Natural killer cell (primary cell): ENCODE results near the gene CEP104. TPM values are rescaled to one million over a fixed set of nuclear protein-coding genes. Genes with fewer than 3 reads are reported as not detected.
"Not testable (repeated sequence)": the region's sequence is repeated elsewhere in the genome, so short reads cannot be mapped to it uniquely, and the experiment has no call there.

ENCODE experiments used
- ATAC-seq, 3 donors: fragments of 150-1000 bp in 2 of 3; fragments of 200-7000 bp in 1 of 3; cut with Tn5 transposase; 1 replicate in 1 of 3; 2 replicates in 2 of 3; pipeline ENCODE4 v1.10.0; 2021; ENCODE audit warnings: mild to moderate bottlenecking in 2 of 3, moderate library complexity in 2 of 3
- DNase-seq, 2 donors: peaks; one replicate each; pipeline versions ENCODE4 v3.0.0 to v3.0.0-alpha.2; 2013 to 2021; ENCODE audit warnings: mixed read lengths in 1 of 2
- H3K27ac ChIP-seq: one replicate; pipeline ENCODE4 v1.5.1; 2013; ENCODE audit warnings: mild to moderate bottlenecking, low read length
- H3K27me3 ChIP-seq: one replicate; pipeline ENCODE4 v1.6.1; 2013; ENCODE audit warnings: low read length; ENCODE audit not compliant: control insufficient read depth, insufficient read depth
- H3K36me3 ChIP-seq: one replicate; pipeline ENCODE4 v1.6.1; 2013; ENCODE audit warnings: low read length; ENCODE audit not compliant: control insufficient read depth, insufficient read depth
- H3K4me1 ChIP-seq: one replicate; pipeline ENCODE4 v1.6.1; 2013; ENCODE audit warnings: low read length; ENCODE audit not compliant: control insufficient read depth, insufficient read depth
- H3K4me3 ChIP-seq: one replicate; pipeline ENCODE4 v1.5.1; 2013; ENCODE audit warnings: low read length
- H3K9me3 ChIP-seq: one replicate; pipeline ENCODE4 v1.6.1; 2013; ENCODE audit warnings: low read length; ENCODE audit not compliant: control insufficient read depth, insufficient read depth
- H3K27ac Mint-ChIP-seq, 2 donors: one replicate each; pipeline ENCODE4 v1.8.0; 2022; ENCODE audit warnings: mild to moderate bottlenecking in 2 of 2, mixed read lengths in 2 of 2, moderate library complexity in 1 of 2
- H3K27me3 Mint-ChIP-seq, 2 donors: one replicate each; pipeline ENCODE4 v1.8.0; 2022; ENCODE audit warnings: low read depth in 2 of 2, mixed read lengths in 2 of 2
- H3K36me3 Mint-ChIP-seq: one replicate; pipeline ENCODE4 v1.8.0; 2022; ENCODE audit warnings: mixed read lengths
- H3K4me1 Mint-ChIP-seq, 2 donors: one replicate each; pipeline ENCODE4 v1.8.0; 2022; ENCODE audit warnings: mixed read lengths in 2 of 2
- H3K4me3 Mint-ChIP-seq: one replicate; pipeline ENCODE4 v1.8.0; 2022; ENCODE audit warnings: mild to moderate bottlenecking, moderate library complexity, mixed read lengths
- H3K9me3 Mint-ChIP-seq, 2 donors: one replicate each; pipeline ENCODE4 v1.8.0; 2022; ENCODE audit warnings: mixed read lengths in 2 of 2
- WGBS: methylation state at CpG from one replicate; pipeline ENCODE4 v1.1.7; 2013; ENCODE audit warnings: missing lambda C conversion rate; ENCODE audit not compliant: insufficient coverage; 5-methylcytosine and 5-hydroxymethylcytosine counted together
- intact Hi-C: fragments of 100-400 bp; cut with micrococcal nuclease; formaldehyde crosslinking; loops from one replicate; pipeline ENCODE4 v1.14.2; 2022
- total RNA-seq, 4 donors: library from RNA; stranded (reverse); fragments of 120-200 nt in 1 of 4; gene quantifications; one replicate each; pipeline versions ENCODE4 v1.2.3 to v1.2.4, GENCODE V29; 2013 to 2022
- TF ChIP-seq, protein P1 (sequence below): fragments of 200-600 bp; IDR thresholded peaks from one replicate; pipeline ENCODE4 v1.8.0; 2022; ENCODE audit warnings: antibody characterized with exemption

The CEP104 gene
- total RNA-seq, 3 donors from 2014 or later (not counting 1 experiment from before 2014, with no cell fraction given), result 37.1 to 60.2 (median 51.8) TPM

DNA sequence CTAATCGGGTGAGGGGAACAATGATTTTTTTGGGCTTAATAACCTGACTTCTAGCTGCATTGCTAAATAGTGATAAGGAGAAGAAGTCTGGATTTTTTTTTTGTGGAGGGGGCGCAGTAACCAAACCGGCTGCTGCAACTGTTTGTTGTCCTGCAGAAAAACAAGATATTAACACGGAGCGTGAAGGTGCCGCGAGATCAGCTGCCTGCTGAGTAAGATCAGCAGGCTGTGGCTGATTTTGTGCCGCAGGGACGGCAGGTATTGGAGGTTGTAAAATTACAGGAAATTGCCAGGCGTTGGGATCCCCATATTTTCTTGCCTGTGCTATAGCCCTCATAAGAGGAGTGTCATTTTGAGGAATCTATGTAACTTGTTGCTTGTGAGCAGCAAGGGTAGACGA, 52.0 kb downstream of the CEP104 start:
- ATAC-seq, result no peak

DNA sequence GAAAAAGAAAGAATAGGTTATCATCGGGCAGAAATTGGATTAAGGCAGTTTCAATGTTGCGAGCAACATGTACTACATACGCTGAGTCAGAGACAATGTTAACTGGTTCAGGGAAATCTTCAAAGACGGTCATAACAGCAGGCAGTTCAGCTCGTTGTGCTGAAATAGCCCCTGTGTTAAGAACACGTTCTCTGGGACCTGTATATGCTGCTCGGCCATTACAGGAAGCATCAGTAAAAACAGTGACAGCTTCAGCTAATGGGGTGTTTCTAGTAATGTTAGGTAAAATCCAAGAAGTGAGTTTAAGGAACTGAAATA, 52.4 kb downstream of the CEP104 start:
- H3K36me3 Mint-ChIP-seq, H3K4me1 ChIP-seq, H3K36me3 ChIP-seq, H3K4me1 Mint-ChIP-seq, DNase-seq, H3K27ac ChIP-seq, intact Hi-C loops, H3K27ac Mint-ChIP-seq, H3K27me3 ChIP-seq, H3K4me3 Mint-ChIP-seq, H3K9me3 ChIP-seq, H3K4me3 ChIP-seq, ATAC-seq, H3K9me3 Mint-ChIP-seq: not testable (repeated sequence)
- 54% methylated on average over 7 of the region's 7 CpGs for WGBS
- peaks cover 34 to 38% of the 10 kb centered on the region in 2 donors for H3K27me3 Mint-ChIP-seq

More for the DNA sequence above, 52.0 kb downstream of the CEP104 start:
- WGBS, result 83% methylated on average over 11 of the region's 11 CpGs
- Histone ChIP-seq H3K4me1 (peaks cover 9% of the 10 kb centered on the region), H3K27me3 (peaks cover 8% of the 10 kb centered on the region), H3K9me3 (no peaks in the 10 kb centered on the region), H3K4me3 (no peak overlapping the region), H3K36me3 (no peaks in the 10 kb centered on the region), H3K27ac (no peak overlapping the region)
- TF ChIP-seq, protein P1, sequence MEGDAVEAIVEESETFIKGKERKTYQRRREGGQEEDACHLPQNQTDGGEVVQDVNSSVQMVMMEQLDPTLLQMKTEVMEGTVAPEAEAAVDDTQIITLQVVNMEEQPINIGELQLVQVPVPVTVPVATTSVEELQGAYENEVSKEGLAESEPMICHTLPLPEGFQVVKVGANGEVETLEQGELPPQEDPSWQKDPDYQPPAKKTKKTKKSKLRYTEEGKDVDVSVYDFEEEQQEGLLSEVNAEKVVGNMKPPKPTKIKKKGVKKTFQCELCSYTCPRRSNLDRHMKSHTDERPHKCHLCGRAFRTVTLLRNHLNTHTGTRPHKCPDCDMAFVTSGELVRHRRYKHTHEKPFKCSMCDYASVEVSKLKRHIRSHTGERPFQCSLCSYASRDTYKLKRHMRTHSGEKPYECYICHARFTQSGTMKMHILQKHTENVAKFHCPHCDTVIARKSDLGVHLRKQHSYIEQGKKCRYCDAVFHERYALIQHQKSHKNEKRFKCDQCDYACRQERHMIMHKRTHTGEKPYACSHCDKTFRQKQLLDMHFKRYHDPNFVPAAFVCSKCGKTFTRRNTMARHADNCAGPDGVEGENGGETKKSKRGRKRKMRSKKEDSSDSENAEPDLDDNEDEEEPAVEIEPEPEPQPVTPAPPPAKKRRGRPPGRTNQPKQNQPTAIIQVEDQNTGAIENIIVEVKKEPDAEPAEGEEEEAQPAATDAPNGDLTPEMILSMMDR, result no peak
- no peak overlapping the region for H3K4me3 Mint-ChIP-seq
- H3K4me1 Mint-ChIP-seq, result peaks cover 8 to 9% of the 10 kb centered on the region in 2 donors
- no peak overlapping the region for H3K27ac Mint-ChIP-seq
- H3K36me3 Mint-ChIP-seq, result no peaks in the 10 kb centered on the region
- H3K27me3 Mint-ChIP-seq, result peaks cover 34 to 38% of the 10 kb centered on the region in 2 donors
- no peaks in the 10 kb centered on the region for H3K9me3 Mint-ChIP-seq
- no peak for DNase-seq
- intact Hi-C loops, result no loop called here

DNA sequence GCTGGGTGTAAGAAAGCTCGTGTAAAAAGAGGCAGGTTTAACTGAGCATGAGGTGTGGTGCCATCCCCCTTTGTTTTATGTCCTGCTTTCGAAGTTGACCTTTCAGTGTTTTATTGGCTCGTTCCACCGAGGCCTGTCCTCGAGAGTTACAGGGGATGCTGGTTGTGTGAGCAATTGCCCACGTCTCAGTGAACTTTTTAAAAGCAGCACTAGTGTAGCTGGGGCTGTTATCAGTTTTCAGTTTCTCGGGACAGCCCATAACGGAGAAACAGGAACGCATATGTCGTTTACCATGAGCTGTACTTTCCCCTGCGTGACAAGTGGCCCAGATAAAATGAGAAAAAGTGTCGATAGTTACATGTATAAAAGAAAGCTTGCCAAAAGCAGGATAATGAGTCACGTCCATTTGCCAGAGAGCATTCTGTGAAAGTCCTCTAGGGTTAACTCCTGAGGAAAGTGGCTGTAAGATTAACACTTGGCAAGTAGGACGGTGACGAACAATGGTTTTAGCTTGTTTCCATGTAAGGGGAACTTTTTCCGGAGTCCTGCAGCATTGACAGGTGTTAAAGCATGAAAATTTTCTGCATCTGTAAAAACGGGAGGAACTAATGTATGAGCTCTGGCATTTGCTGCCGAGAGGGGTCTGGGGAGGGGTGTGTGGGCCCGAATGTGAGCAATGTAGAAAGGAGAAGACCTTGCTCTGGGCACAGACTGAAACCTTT, 52.9 kb downstream of the CEP104 start:
- Mint-ChIP-seq H3K4me3 (no peak overlapping the region), H3K36me3 (no peaks in the 10 kb centered on the region), H3K27me3 (peaks cover 34 to 38% of the 10 kb centered on the region in 2 donors), H3K4me1 (peaks cover 5% of the 10 kb centered on the region in 2 donors), H3K27ac (no peak overlapping the region), H3K9me3 (no peaks in the 10 kb centered on the region)
- peaks cover 8% of the 10 kb centered on the region for H3K27me3 ChIP-seq
- ATAC-seq (no peak), DNase-seq (no peak)
- no peaks in the 10 kb centered on the region for H3K9me3 ChIP-seq
- H3K27ac ChIP-seq, result no peak overlapping the region
- H3K4me1 ChIP-seq, result no peaks in the 10 kb centered on the region
- intact Hi-C loops, result no loop called here
- H3K36me3 ChIP-seq, result no peaks in the 10 kb centered on the region
- WGBS, result 74% methylated on average over 19 of the region's 19 CpGs
- TF ChIP-seq, protein P1, result no peak
- H3K4me3 ChIP-seq, result no peak overlapping the region

DNA sequence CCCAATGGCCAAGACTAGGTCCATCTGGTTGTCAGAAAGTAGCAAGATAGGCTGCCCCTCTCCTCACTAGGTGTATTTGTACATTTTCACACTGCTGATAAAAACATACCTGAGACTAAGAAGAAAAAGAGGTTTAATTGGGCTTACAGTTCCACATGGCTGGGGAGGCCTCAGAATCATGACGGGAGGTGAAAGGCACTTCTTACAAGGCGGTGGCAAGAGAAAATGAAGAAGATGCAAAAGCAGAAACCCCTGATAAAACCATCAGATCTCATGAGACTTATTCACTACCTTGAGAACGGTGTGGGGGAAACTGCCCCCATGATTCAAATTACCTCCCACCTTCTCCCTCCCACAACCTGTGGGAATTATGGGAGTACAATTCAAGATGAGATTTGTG, 56.2 kb downstream of the CEP104 start:
- H3K27me3 Mint-ChIP-seq, result peaks cover 28 to 34% of the 10 kb centered on the region in 2 donors
- H3K27ac Mint-ChIP-seq, H3K36me3 ChIP-seq, H3K27ac ChIP-seq, H3K9me3 ChIP-seq, H3K36me3 Mint-ChIP-seq, intact Hi-C loops, H3K9me3 Mint-ChIP-seq, H3K4me3 ChIP-seq, H3K27me3 ChIP-seq, H3K4me1 ChIP-seq, H3K4me3 Mint-ChIP-seq, DNase-seq, ATAC-seq: not testable (repeated sequence)
- H3K4me1 Mint-ChIP-seq, result peaks cover 13 to 14% of the 10 kb centered on the region in 2 donors
- 77% methylated on average over 2 of the region's 3 CpGs for WGBS
